GM06990 (cell line): ENCODE data around the gene SOD1.

Experiments used
- DNase-seq: peaks from one replicate; pipeline ENCODE4 v3.0.0-alpha.2; 2011; ENCODE audit not compliant: insufficient read length; ENCODE audit errors: extremely low read depth
- H3K27me3 ChIP-seq: replicated peaks from 2 replicates; pipeline ENCODE4 v1.6.0; 2011; ENCODE audit warnings: low read length; ENCODE audit not compliant: control insufficient read depth, insufficient read depth
- H3K36me3 ChIP-seq: 2 replicates; pipeline ENCODE4 v1.5.1; 2011; ENCODE audit warnings: low read length; ENCODE audit not compliant: control insufficient read depth, insufficient read depth
- H3K4me3 ChIP-seq: replicated peaks from 2 replicates; pipeline ENCODE4 v1.5.1; 2011; ENCODE audit warnings: low read depth, mild to moderate bottlenecking, control low read depth, low read length
- CTCF ChIP-seq: IDR thresholded peaks from 2 replicates; pipeline ENCODE4 v1.5.1; 2011; ENCODE audit warnings: low read length, control low read depth, mild to moderate bottlenecking, inconsistent platforms; ENCODE audit not compliant: insufficient read depth, poor library complexity, severe bottlenecking

The SOD1 gene

GRCh38 chr21:31711745-31712285, 52.3 kb downstream of the SOD1 start:
- Histone ChIP-seq H3K27me3 (no peaks in the 10 kb centered on the region), H3K36me3 (no peaks in the 10 kb centered on the region; the same call in 1 of the 2 replicates), H3K4me3 (no peak overlapping the region)
- no peak for DNase-seq
- no peak for TF ChIP-seq CTCF

- H3K4me3 ChIP-seq, result no peak overlapping the region
- no peaks in the 10 kb centered on the region; the same call in 1 of the 2 replicates for H3K36me3 ChIP-seq
- TF ChIP-seq CTCF, result no peak
- no peak for DNase-seq
- no peaks in the 10 kb centered on the region for H3K27me3 ChIP-seq
These were observed 53.6 kb downstream of the SOD1 start for GRCh38 chr21:31713115-31713514.

GRCh38 chr21:31713973-31714740, 54.7 kb downstream of the SOD1 start:
- H3K36me3 ChIP-seq, result no peaks in the 10 kb centered on the region; the same call in 1 of the 2 replicates
- H3K4me3 ChIP-seq, result no peak overlapping the region
- H3K27me3 ChIP-seq, result no peaks in the 10 kb centered on the region
- no peak for DNase-seq
- TF ChIP-seq CTCF, result no peak

- Histone ChIP-seq H3K36me3 (no peaks in the 10 kb centered on the region; the same call in 1 of the 2 replicates), H3K27me3 (no peaks in the 10 kb centered on the region), H3K4me3 (no peak overlapping the region)
- TF ChIP-seq CTCF, result no peak
- DNase-seq, result no peak
These were observed 55.4 kb downstream of the SOD1 start for GRCh38 chr21:31714741-31715365.

GRCh38 chr21:31716106-31716505, 56.6 kb downstream of the SOD1 start:
- Histone ChIP-seq H3K27me3 (no peaks in the 10 kb centered on the region), H3K36me3 (no peaks in the 10 kb centered on the region; the same call in 1 of the 2 replicates), H3K4me3 (no peak overlapping the region)
- TF ChIP-seq CTCF, result no peak
- no peak for DNase-seq
